ENCODE data around the gene AMIGO3.

GRCh38 chr3:49713336-49714105, 6.0 kb downstream of the AMIGO3 start:
- TF ChIP-seq POLR2A (IDR thresholded peaks at IDR 0.05) = no peak
- TF ChIP-seq CTCF (IDR thresholded peaks at IDR 0.05) = no peak
